ENCODE data around the gene PLAC8.
"Not testable (repeated sequence)": the region's sequence is repeated elsewhere in the genome, so short reads cannot be mapped to it uniquely, and the experiment has no call there.

Gene PLAC8

GRCh38 chr4:83149865-83150652, 35.5 kb upstream of the PLAC8 start:
- in situ Hi-C loops (cut with HindIII; ENCODE audit: low pct_ligation_motif_present, low sequenced_read_pairs), result no loop called here
- H3K27me3 ChIP-seq (replicated peaks), result no peaks in the 10 kb centered on the region
- no peak overlapping the region for H3K27ac ChIP-seq
- no peak overlapping the region for H3K4me3 ChIP-seq (ENCODE audit: low read depth, low read length)
- H3K36me3 ChIP-seq (replicated peaks), result no peaks in the 10 kb centered on the region
- DNase-seq, result no peak
- no peak for TF ChIP-seq CTCF (IDR thresholded peaks at IDR 0.05; ENCODE audit: low read depth, low read length, missing control alignments)

DNA sequence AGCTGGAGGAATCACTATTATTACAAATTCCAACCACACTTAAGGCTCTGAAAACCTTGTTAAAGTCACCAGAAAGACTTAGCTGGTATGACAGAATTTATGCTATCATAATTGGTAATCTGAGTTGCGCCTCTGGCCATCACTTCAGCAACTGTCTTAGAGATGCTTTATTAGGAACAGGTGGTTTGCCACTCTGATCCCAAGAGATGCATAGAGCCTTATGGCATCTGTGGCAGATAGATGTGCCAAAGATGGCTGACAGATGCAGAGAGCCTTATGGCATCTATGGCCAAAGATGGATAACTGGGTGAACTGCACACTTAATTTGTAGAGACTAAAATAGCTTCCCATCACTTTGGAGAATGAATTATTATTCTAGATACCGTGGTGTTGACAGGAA, 32.3 kb upstream of the PLAC8 start:
- in situ Hi-C loops (cut with HindIII; ENCODE audit: low pct_ligation_motif_present, low sequenced_read_pairs), result no loop called here
- no peak overlapping the region for H3K4me3 ChIP-seq (ENCODE audit: low read depth, low read length)
- no peaks in the 10 kb centered on the region for H3K36me3 ChIP-seq (replicated peaks)
- DNase-seq, result no peak
- no peak for TF ChIP-seq CTCF (IDR thresholded peaks at IDR 0.05; ENCODE audit: low read depth, low read length, missing control alignments)
- H3K27ac ChIP-seq, result no peak overlapping the region
- no peaks in the 10 kb centered on the region for H3K27me3 ChIP-seq (replicated peaks)

GRCh38 chr4:83145776-83146175, 31.2 kb upstream of the PLAC8 start:
- in situ Hi-C loops (cut with HindIII; ENCODE audit: low pct_ligation_motif_present, low sequenced_read_pairs); DNase-seq; H3K36me3 ChIP-seq (replicated peaks); H3K27ac ChIP-seq; H3K27me3 ChIP-seq (replicated peaks); H3K4me3 ChIP-seq (ENCODE audit: low read depth, low read length): not testable (repeated sequence)
- TF ChIP-seq CTCF (IDR thresholded peaks at IDR 0.05; ENCODE audit: low read depth, low read length, missing control alignments), result peak; percentile 14

DNA sequence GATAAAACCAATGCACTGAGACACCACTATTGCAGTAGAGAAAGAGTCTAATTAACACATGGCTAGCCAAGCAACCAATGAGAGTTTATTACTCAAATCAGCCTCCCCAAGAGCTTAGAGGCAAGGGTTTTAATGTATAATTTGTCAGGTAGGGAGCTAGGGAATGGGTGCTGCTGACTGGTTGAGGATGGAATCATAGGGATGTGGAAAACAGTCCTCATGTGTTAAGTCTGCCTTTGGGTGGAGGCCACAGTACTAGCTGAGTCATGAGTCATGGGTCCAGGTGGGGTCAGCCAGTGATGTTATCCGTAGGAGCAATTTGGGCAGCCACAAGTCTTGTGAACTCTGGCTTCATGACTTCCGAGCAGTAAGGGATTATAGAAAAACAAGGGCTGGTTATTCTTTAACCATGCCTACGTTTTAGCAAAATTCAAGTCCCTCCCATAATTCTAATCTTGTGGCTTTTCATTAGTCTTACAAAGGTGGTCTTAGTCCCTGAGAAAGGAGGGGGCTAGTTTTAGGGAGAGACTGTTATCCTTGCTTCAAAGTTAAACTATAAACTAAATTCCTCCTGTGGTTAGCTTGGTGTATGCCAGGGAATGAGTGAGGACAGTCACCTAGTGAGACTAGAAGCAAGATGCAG, 25.1 kb upstream of the PLAC8 start:
- in situ Hi-C loops (cut with HindIII; ENCODE audit: low pct_ligation_motif_present, low sequenced_read_pairs), result no loop called here
- no peaks in the 10 kb centered on the region for H3K36me3 ChIP-seq (replicated peaks)
- TF ChIP-seq CTCF (IDR thresholded peaks at IDR 0.05; ENCODE audit: low read depth, low read length, missing control alignments), result no peak
- no peak overlapping the region for H3K27ac ChIP-seq
- no peak overlapping the region for H3K4me3 ChIP-seq (ENCODE audit: low read depth, low read length)
- H3K27me3 ChIP-seq (replicated peaks), result no peaks in the 10 kb centered on the region
- no peak for DNase-seq

- DNase-seq, result no peak
- in situ Hi-C loops (cut with HindIII; ENCODE audit: low pct_ligation_motif_present, low sequenced_read_pairs), result no loop called here
- H3K36me3 ChIP-seq (replicated peaks), result no peaks in the 10 kb centered on the region
- no peak for TF ChIP-seq CTCF (IDR thresholded peaks at IDR 0.05; ENCODE audit: low read depth, low read length, missing control alignments)
- H3K27ac ChIP-seq, result no peak overlapping the region
- no peak overlapping the region for H3K4me3 ChIP-seq (ENCODE audit: low read depth, low read length)
- H3K27me3 ChIP-seq (replicated peaks), result no peaks in the 10 kb centered on the region
Measured at GRCh38 chr4:83138946-83139345, 24.4 kb upstream of the PLAC8 start.

All from brain microvascular endothelial cell (primary cell).